ENCODE measurements around the gene USP3. TPM values are rescaled to one million over a fixed set of nuclear protein-coding genes. Genes with fewer than 3 reads are reported as not detected.
A peak's percentile ranks its signal among the peaks of the same experiment; 100 is the strongest.

The USP3 gene
- total RNA-seq = 10 to 100 TPM; 44.2 to 45.8 TPM

- TF ChIP-seq POLR2A (IDR thresholded peaks at IDR 0.05) = peak; percentile 75
- peak; percentile 87 for TF ChIP-seq POLR2AphosphoS5 (IDR thresholded peaks at IDR 0.05)
- TF ChIP-seq CTCF (IDR thresholded peaks at IDR 0.05) = peak; percentile 38 to 74 (median 44)
- H3K4me1 ChIP-seq (replicated peaks) = peaks cover 22% of the 10 kb centered on the region
- H3K4me3 ChIP-seq = peak within 1 kb of the TSS; percentile 79 to 91
- peak within 1 kb of the TSS; percentile 91 to 99 for H3K27ac ChIP-seq
- 0% methylated on average over 53 of the region's 88 CpGs for WGBS
- H3K27me3 ChIP-seq (replicated peaks; ENCODE audit: insufficient read depth) = no peaks in the 10 kb centered on the region
- peak; percentile 93 for DNase-seq (ENCODE audit: low spot score)
- H3K9me3 ChIP-seq = no peaks in the 10 kb centered on the region
- intact Hi-C loops (cut with DNase I) = loop anchor here (1.0 to 5.0 kb wide), 2 partner anchors 37 to 92 kb away; no protein-coding TSS in a partner anchor
- H3K36me3 ChIP-seq = no peaks in the 10 kb centered on the region
These were observed at the start of gene USP3 for GRCh38 chr15:63504247-63504978. TSS of gene USP3 (plus strand) at chr15:63504593. CDS start at chr15:63504740, 147 bp downstream.

GRCh38 chr15:63456258-63456657 is 48.1 kb upstream of the USP3 start:
- DNase-seq (ENCODE audit: low spot score) = no peak
- intact Hi-C loops (cut with DNase I) = no loop called here
- Histone ChIP-seq H3K4me3 (no peak overlapping the region), H3K4me1 (replicated peaks) (no peaks in the 10 kb centered on the region), H3K9me3 (no peaks in the 10 kb centered on the region), H3K36me3 (no peaks in the 10 kb centered on the region), H3K27me3 (replicated peaks; ENCODE audit: insufficient read depth) (no peaks in the 10 kb centered on the region), H3K27ac (no peak overlapping the region)
- 79% methylated on average over 1 of the region's 1 CpG for WGBS
- TF ChIP-seq POLR2AphosphoS5 (IDR thresholded peaks at IDR 0.05) (no peak), CTCF (IDR thresholded peaks at IDR 0.05) (no peak), POLR2A (IDR thresholded peaks at IDR 0.05) (no peak)

GRCh38 chr15:63457379-63457778 is 47.0 kb upstream of the USP3 start:
- Histone ChIP-seq H3K4me3 (no peak overlapping the region), H3K27ac (no peak overlapping the region), H3K9me3 (no peaks in the 10 kb centered on the region), H3K4me1 (replicated peaks) (no peaks in the 10 kb centered on the region), H3K27me3 (replicated peaks; ENCODE audit: insufficient read depth) (no peaks in the 10 kb centered on the region), H3K36me3 (no peaks in the 10 kb centered on the region)
- TF ChIP-seq POLR2A (IDR thresholded peaks at IDR 0.05) (no peak), POLR2AphosphoS5 (IDR thresholded peaks at IDR 0.05) (no peak), CTCF (IDR thresholded peaks at IDR 0.05) (no peak)
- DNase-seq (ENCODE audit: low spot score) = no peak
- intact Hi-C loops (cut with DNase I) = no loop called here
- 49% methylated on average over 5 of the region's 5 CpGs for WGBS

- peaks cover 1% of the 10 kb centered on the region for H3K4me1 ChIP-seq (replicated peaks)
- DNase-seq (ENCODE audit: low spot score) = no peak
These were observed 46.4 kb upstream of the USP3 start for GRCh38 chr15:63458026-63458425.

More at GRCh38 chr15:63458026-63458425, 46.4 kb upstream of the USP3 start:
- H3K9me3 ChIP-seq = no peaks in the 10 kb centered on the region
- TF ChIP-seq CTCF (IDR thresholded peaks at IDR 0.05) (no peak), POLR2A (IDR thresholded peaks at IDR 0.05) (no peak), POLR2AphosphoS5 (IDR thresholded peaks at IDR 0.05) (no peak)
- intact Hi-C loops (cut with DNase I) = no loop called here
- 92% methylated on average over 5 of the region's 5 CpGs for WGBS
- H3K4me3 ChIP-seq = no peak overlapping the region
- no peak overlapping the region for H3K27ac ChIP-seq
- no peaks in the 10 kb centered on the region for H3K27me3 ChIP-seq (replicated peaks; ENCODE audit: insufficient read depth)
- H3K36me3 ChIP-seq = no peaks in the 10 kb centered on the region
